GM21786 (cell line): ENCODE results near the gene RPS25.
"Not testable (repeated sequence)": the region's sequence is repeated elsewhere in the genome, so short reads cannot be mapped to it uniquely, and the experiment has no call there.

Experiments used
- ATAC-seq: cut with Tn5 transposase; IDR thresholded peaks from one replicate; pipeline ENCODE4 v1.9.1; 2021; ENCODE audit not compliant: unreplicated experiment

RPS25 gene

DNA sequence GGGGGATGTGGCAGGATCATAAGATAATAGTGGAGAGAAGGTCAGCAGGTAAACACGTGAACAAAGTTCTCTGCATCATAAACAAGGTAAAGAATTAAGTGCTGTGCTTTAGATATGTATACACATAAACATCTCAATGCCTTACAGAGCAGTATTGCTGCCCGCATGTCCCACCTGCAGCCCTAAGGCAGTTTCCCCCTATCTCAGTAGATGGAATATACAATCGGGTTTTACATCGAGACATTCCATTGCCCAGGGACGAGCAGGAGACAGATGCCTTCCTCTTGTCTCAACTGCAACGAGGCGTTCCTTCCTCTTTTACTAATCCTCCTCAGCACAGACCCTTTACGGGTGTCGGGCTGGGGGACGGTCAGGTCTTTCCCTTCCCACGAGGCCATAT lies 21.3 kb upstream of the RPS25 start:
- ATAC-seq, result not testable (repeated sequence)

DNA sequence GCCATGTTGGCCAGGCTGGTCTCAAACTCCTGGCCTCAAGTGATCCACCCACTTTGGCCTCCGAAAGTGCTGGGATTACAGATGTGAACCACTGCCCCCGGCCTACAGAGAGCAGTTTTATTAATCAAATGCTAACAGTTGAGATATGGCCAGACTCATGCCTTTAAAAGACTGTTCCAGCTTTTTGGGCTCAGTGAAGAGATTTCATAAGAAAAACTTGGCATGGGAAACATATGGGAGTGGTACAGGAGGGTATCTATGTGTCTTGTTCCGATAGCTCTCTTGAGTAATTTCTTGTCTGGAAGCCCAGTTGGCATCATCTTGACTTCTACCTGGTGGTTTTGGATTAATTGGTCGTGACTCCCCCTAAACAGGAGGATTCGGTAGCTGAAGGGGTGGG lies 20.7 kb upstream of the RPS25 start:
- no peak for ATAC-seq

DNA sequence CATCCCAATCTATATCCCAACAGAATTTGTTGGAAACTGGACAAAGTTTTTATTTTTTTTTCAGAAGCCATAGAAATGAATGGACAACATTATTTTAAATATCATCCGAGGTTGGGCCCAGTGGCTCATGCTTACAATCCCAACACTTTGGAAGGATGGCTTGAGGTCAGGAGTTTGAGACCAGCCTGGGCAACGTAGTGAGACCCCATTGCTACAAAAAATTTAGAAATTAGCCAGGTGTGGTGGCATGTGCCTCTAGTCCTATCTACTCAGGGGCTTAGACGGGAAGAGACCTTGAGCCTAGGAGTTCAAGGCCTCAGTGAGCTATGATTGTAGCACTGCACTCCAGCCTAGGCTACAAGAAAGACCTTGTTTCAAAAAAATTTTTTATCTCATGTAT lies 16.7 kb upstream of the RPS25 start:
- no peak for ATAC-seq

DNA sequence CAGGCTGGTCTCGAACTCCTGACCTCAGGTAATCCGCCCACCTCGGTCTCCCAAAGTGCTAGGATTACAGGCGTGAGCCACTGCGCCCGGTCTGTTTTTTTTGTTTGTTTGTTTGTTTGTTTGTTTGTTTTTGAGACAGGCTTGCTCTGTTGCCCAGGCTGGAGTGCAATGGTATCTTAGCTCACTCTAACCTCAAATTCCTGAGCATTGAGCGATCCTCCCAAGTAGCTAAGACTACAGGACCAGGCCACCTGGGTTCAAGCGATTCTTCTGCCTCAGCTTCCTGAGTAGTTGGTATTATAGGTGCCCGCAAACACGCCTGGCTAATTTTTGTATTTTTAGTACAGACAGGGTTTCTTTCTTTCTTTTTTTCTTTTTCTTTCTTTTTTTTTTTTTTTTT lies 15.3 kb upstream of the RPS25 start:
- ATAC-seq, result not testable (repeated sequence)

DNA sequence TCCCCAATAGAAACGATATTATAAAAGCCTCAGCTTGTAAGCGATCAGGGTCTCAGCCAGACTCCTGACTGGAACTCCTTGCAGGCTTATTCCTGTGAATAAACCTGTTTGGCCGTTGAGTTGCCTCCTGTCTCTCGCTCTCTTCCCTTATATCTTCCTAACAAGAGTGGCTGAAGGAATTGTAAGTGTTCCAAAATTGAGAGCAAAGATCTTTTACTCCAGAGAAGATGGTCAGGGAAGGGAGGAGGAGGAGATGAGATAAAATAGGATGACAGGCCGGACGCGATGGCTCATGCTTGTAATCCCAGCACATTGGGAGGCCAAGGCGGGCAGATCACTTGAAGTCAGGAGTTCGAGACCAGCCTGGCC lies 13.8 kb upstream of the RPS25 start:
- ATAC-seq, result no peak

DNA sequence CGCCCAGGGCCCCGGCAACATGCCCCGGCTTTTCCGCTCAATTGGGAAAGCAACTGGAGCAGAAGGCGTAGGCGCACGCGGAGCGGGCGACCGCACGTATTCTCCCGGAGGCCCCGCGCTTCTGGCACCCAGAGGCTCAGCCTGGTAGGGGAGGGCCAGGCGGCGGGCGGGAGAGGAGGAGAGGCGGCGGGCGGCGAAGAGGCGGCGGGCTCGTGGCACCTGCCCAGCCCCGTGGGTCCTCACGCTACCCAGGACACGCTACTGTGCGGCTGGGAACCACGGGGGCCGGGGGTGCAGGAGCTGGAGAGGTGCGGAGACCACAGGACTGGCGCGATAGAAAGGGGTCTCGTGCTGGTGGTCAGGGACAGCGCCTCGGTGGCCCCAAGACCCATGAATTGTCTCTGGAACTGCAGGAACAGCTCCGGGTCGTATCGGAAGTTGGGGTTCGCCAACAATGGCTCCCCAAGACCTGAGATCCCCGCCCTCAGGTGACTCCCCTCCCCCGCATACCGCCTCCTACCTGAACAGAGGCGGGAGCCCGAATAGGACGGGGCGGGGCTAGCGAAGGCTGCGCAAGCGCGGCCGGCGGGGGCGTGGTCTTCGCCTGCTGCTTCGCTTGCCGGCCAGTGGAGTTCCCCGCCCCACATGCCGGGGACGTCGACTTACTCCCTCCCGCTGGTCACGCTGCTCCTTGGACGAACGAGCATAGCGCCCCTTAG lies 12.3 kb upstream of the RPS25 start, which contains the start of gene SLC37A4:
Gene SLC37A4, minus strand, starts transcription at position 549 of the 719 bp plus-strand sequence.
- peak; percentile 85 for ATAC-seq

DNA sequence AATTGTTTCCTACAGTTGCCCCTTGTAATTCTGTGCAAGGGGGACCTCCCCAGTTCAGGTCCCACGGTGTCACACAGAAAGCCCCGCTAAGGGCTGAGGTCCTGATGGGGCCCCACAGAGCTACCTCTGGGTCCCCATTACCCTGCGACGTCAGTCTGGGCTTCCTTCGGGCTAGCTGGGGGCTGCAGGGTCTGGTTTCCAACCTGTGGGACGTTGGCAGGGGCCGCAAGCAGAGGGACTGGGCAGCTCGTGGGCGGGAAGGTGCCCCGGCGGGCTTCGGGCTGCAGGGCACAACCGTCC lies 11.8 kb upstream of the RPS25 start:
- ATAC-seq, result peak; percentile 7

DNA sequence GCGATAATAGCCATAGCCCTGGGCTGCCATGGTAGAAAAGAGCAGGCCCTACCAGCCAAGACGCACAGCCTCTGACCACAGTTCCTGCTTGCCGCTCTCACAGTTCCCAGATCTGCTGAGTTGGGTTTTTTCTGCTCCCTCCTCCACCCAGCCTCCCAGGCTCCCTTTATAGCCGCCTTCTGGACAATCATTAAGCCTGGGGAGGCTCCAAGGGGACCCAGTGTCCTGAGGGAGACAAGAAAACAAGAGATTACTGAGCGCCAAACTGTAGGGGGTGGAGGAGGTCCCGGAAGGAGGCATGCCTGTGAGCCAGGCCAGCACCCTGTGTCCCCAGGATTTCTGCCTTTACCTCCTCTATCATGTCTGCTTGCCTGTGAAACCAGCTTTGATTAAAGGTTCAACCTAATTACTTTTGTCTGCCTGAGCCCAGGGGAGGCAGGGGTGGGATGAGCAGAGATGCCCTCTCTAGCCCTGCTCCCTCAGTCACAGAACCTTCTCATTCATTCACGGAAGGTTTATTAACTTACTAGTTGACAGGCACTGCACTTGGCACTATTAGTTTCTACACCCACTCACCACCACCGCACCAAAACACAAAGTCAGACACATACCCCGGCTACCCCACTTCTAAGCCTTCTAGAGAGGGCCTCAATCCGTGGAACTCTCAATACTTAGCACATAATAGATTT lies 11.3 kb upstream of the RPS25 start:
- peak; percentile 16 for ATAC-seq

DNA sequence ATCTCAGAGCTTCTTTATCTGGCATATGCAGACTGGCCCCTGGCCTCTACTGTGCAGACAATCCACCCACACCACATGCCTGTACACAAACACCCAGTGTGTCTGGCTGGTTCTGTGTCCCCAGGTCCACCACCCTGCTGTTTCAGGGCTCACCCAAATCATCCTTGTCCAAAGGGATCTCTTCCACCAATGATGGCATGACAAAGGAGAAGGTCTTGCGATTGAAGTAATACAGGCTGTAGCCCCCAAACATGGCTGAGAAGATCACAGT lies 10.9 kb upstream of the RPS25 start:
- ATAC-seq, result no peak

DNA sequence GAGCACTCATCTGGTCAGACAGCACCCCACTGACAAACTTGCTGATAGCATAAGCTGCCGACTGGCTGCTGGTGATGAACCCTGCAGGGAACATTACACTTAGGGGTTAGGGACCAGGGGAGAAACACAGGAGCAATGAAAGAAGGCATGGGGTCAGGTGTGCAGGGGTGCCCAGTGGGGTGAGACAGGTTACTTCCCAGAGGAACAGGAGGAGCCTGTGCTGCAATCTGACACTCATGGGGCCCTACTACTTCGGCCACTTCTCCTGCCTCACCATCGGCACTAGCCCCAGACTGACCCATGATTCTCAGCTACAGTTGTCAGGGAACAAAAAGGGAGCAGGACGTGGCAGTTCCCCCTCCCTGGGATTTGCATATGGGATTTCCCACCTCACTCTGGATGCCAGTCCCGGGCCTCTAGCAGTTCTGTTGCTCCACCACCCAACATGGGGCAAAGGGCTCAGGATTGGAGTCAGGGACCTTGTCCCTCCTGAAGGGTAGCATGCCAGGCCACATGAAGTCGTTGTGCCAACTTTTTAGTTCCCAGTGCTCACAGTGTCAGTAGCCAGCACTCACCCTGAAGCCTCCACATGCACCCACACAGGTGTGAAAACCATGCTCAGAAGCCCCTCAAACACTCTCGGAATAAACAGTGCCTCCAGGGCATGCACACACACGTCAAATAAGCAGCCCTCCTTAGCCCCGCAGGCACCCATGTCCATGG lies 10.4 kb upstream of the RPS25 start:
- no peak for ATAC-seq

DNA sequence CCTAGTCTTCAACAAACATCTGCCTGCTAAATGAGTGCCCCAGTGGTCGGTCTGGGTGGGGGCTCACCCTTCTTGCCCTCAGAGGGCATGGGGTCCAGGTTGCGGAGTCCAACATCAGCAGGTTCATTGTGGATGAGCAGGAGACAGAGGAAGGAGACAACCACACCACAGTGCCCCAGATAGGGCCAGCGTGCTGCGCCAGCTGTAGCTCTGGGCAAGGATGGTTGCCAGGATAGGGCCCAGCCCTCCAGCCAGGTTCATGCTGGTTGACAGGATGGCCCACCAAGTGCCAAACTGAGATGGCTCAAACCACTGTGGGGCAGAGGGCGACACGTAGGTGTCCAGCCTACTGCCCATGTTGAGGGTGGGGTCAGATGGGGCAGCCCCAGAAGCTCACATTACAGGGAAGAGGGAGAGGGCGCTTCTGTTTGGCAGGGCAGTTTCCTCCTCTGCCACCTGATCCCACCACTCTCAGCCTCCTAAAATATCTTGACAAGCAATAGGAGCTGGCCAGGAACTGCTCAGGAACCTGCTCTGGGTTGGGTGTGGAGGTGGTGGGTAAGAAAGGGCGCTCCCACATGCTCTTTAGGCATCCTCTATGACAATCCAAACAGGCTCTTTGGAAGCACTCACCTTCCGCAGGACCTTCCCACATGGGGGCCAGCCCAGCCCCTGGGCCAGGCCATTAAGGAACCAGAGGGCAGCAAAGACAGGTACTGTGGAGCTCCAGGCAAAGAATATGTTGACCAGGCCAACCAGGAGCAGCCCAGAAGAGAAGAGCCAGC lies 9.6 kb upstream of the RPS25 start:
- ATAC-seq, result no peak

DNA sequence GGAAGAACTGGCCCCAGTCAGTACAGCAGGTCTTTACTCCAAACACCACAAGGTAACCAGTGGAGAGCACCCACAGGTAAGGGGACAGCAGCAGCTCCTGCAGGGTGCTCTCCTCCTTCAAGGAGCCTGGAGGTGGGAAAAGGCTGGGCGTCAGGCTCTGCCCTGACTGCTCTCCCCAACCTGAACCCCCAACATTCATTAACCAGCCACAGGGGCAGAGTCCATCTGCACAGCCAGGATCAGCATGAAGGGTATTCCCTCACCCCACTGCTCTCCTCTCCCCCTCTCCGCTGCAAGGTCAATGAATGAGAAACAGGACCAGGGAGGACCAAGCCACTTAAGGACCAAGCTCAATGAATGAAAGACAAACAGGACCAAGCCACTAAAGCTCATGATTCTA lies 8.8 kb upstream of the RPS25 start:
- no peak for ATAC-seq

DNA sequence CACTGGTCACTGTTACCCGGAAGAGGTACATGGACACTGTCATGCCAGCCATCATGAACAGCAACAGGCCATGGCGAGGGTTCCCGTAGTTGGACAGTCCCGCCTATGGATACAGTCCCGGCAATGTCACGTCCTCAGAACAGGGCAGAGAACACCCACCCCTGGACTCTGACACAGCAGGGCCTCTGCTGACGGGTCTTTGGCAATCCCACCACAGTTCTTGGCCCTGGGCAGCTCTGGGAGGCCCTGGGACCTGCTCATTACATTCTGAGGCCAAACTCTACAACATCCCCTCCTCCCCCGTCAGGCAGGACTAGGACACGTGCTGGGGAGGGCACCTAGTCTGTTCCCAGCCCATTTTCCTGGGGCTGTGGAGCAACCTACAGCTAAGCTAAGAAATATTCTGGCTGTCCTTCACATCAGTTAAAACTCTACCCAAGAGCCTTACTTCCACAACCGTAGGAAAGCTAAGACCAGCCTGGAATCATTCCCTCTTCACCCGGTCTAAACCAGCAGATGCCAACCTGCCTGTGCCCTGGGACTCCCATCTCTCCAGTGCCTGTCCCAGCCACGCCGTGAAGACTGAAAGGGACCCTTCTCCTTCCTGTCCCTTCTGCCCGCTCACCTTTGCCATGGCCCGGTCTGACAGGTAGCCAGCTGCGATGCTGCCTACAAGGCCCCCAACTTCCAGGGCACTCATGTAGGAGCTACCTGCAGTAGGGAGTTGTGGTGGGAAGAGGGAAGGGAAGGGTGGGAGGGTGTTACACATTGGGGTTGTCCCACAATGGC lies 8.0 kb upstream of the RPS25 start:
- ATAC-seq, result no peak

DNA sequence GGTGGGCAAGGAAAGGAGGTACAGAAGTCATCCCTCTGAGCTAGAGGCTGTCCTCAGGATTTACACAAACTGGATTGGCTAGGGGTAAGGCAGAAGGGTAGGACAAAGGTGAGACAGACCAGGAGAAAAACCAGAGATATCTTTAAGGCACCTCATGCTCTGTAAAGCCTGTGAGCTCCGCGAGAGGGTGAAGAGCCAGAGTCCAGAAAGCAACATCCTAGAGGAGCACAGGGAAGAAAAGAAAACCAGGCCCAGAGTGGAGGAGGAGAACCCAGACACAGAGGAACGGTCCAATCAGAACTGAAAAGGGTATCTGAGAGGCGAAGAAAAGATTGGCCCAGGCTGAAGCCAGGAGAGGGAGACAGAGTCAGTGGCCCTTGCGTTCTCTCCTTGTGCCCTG lies 7.4 kb upstream of the RPS25 start:
- ATAC-seq, result no peak

DNA sequence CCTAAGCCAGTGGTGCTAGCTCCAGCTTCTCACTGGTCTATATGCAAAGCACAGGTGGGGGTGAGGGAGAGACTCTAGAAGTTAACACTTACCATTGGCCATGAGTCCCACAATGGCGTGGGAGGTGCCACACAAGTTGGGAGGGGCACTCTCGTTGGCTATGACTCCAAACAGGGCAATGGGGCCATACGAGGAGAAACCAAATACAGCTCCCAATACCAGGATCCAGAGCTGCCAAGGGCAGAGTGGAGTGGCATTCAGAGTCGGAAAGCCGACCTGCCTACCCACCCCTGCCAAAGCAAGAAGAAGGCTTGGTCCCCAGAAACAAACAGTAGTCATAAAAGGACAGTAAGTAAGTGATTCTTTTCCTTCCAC lies 6.9 kb upstream of the RPS25 start:
- no peak for ATAC-seq

DNA sequence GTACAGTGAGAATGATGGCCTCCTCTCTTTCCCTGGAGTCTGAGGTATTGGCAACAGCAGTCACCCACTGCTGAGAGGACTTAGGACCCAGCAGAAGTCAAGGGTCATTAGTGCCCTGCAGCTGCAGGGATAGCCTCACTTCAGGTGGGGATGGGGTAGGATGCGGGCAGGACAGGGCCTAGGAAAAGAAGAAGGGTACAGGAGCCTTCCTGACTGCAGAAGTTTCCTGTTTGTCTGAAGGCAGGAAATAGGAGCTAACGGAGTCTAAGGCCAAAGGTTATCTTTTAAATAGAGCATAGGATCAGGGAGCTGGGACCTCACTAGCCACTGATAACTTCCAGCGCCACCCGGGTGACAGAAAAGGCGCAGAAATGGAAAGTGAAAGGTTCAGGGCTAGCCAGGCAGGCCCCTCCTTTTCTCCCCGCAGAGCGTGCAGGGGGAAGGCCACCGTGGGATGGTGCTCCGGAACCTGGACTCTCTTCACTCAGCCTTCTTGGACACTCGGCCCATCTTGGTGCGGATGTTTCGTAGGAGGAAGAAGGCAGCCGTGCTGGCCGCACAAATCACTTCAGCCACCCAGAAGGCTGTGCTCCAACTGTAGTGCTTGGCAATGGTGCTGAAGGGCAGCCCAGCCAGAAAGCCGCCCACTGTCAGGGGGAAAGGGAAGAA lies 6.4 kb upstream of the RPS25 start:
- no peak for ATAC-seq

DNA sequence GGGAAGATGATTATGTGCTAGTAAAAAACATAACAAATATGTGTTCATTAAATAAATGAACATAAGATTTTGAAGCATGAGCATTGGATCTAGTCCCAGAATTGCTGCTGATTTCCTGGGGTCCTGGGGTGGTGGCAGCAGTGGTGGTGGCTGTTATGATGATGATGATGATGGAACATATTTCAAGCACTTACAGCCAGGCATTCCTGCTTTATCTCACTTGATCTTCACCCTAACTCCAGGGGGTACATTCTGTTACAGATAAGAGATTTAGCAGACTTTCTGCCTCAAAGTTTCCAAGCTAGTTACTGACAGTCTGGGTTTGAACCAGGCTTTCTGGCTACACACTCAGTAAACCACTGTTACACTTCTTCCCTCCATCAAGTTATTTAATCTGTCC lies 5.6 kb upstream of the RPS25 start:
- ATAC-seq, result no peak

DNA sequence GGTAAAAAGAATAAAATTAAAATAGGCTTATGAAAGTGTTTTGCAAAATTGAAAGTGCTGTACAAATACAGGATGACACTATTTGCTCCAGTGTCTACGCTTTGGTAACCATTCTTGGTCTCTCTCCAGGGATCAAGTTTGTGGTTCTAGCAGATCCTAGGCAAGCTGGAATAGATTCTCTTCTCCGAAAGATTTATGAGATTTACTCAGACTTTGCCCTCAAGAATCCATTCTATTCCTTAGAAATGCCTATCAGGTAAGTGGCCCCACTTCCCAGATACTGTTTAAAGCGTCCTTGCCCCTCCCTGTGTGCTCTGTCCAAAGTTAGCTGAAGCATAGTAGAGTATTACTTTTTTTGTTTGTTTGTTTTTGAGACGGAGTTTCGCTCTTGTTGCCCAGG lies 3.5 kb upstream of the RPS25 start:
- ATAC-seq, result no peak

DNA sequence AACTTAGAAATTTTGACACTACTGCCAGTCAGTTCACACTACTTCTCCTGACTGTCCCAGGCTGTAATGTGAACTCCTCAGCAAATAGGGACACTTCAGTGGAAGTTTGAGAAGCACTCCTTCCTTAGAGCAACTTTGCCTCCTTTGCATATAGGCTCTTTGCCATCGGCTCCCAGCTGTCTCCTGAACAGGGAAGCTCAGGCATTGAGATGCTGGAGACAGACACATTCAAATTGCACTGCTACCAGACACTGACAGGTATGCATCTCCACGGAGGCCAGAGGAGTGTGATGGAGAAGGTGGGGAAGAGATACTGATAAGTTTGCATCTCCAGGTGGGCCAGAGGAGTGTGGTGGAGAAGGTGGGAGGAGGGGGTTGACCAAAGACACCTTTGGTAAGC lies 1.9 kb upstream of the RPS25 start:
- no peak for ATAC-seq

DNA sequence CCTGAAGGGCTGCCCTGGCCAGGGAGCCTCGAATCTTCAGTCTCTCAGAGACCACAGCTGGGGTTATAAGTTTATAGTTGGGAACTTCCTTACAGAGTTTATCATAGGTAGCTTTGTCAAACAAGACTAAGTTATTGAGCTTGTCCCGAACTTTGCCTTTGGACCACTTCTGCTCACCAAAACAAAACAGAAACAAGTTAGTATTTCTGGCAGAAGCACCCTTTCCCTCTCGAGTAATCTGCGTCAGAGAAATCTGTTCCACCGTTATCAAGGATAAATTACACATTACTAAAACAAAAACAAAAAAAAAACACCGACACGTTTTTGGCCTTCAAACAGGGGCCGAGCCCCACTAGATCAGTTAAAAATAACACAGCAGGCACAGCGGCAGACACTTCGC lies 766 bp downstream of the RPS25 start:
- ATAC-seq, result not testable (repeated sequence)
